Stimulated activated CD8-positive, alpha-beta memory T cell treated with anti-CD3 and anti-CD28 coated beads, Interleukin-7, amount 100 ng/mL, for 48 hours (primary cell): ENCODE measurements around the gene EHD3.

Source experiments
- DNase-seq, 2 donors: peaks; one replicate each; pipeline ENCODE4 v3.0.0-alpha.2; 2020; ENCODE audit warnings: low read depth in 1 of 2; ENCODE audit errors: extremely low read depth in 1 of 2

EHD3 gene

GRCh38 chr2:31212659-31213600 lies 21.0 kb upstream of the EHD3 start:
- no peak for DNase-seq

- no peak for DNase-seq
These were observed 20.1 kb upstream of the EHD3 start for GRCh38 chr2:31213601-31214443.

GRCh38 chr2:31214444-31214915 lies 19.5 kb upstream of the EHD3 start:
- DNase-seq: no peak

GRCh38 chr2:31216734-31217133 lies 17.2 kb upstream of the EHD3 start:
- no peak for DNase-seq

GRCh38 chr2:31217465-31218200 lies 16.3 kb upstream of the EHD3 start, which contains the start of gene CAPN14:
Gene CAPN14, minus strand, starts transcription at chr2:31217515. Its CDS starts 12,068 bp downstream, at chr2:31205447.
- no peak for DNase-seq

GRCh38 chr2:31219131-31219969 lies 14.6 kb upstream of the EHD3 start:
- no peak for DNase-seq

GRCh38 chr2:31221544-31221943 lies 12.4 kb upstream of the EHD3 start:
- DNase-seq: no peak

GRCh38 chr2:31222071-31222470 lies 11.9 kb upstream of the EHD3 start:
- DNase-seq: no peak

- DNase-seq: no peak
These were observed 10.9 kb upstream of the EHD3 start for GRCh38 chr2:31223026-31223425.

GRCh38 chr2:31223749-31224148 lies 10.2 kb upstream of the EHD3 start:
- DNase-seq: no peak

GRCh38 chr2:31226266-31226665 lies 7.7 kb upstream of the EHD3 start:
- no peak for DNase-seq

- DNase-seq: no peak
These were observed 6.8 kb upstream of the EHD3 start for GRCh38 chr2:31227110-31227509.

GRCh38 chr2:31227711-31228125 lies 6.2 kb upstream of the EHD3 start:
- DNase-seq: no peak

- no peak for DNase-seq
These were observed 5.2 kb upstream of the EHD3 start for GRCh38 chr2:31228717-31229116.

- no peak for DNase-seq
These were observed 3.2 kb upstream of the EHD3 start for GRCh38 chr2:31230751-31231150.

- DNase-seq: no peak
These were observed 2.2 kb upstream of the EHD3 start for GRCh38 chr2:31231571-31232302.

- no peak for DNase-seq
These were observed 1.4 kb upstream of the EHD3 start for GRCh38 chr2:31232586-31232985.

GRCh38 chr2:31233231-31233630 lies 721 bp upstream of the EHD3 start:
- DNase-seq: no peak
